ENCODE data around the gene PGGT1B. TPM values are rescaled to one million over a fixed set of nuclear protein-coding genes. Genes with fewer than 3 reads are reported as not detected.

Gene PGGT1B
- total RNA-seq, 1 experiment from 2014 or later = 59.7 TPM

GRCh38 chr5:115202952-115203351 is 59.7 kb downstream of the PGGT1B start:
- Histone ChIP-seq H2AK5ac (ENCODE audit: insufficient read length, low read length) (no peak overlapping the region), H2BK120ac (ENCODE audit: low read depth, low read length, poor library complexity, severe bottlenecking) (no peak overlapping the region), H3K56ac (ENCODE audit: insufficient read length, low read depth, low read length) (no peak overlapping the region), H3K79me2 (ENCODE audit: insufficient read depth, low read length) (no peaks in the 10 kb centered on the region), H3K9me3 (ENCODE audit: control insufficient read depth, low read depth, low read length) (no peaks in the 10 kb centered on the region), H4K20me1 (ENCODE audit: control insufficient read depth, insufficient read depth, insufficient read length) (no peaks in the 10 kb centered on the region), H3K4ac (ENCODE audit: low read depth, low read length) (no peak overlapping the region), H3K23ac (ENCODE audit: insufficient read length, low read depth, low read length) (no peak overlapping the region), H2BK15ac (ENCODE audit: low read depth, low read length) (no peak overlapping the region), H3K14ac (ENCODE audit: insufficient read depth, low read length) (no peak overlapping the region), H3K9ac (ENCODE audit: extremely low read depth, insufficient read length, low read length) (no peak overlapping the region), H3K4me2 (ENCODE audit: insufficient read depth, insufficient read length, low read length) (no peak overlapping the region), H3K18ac (ENCODE audit: insufficient read length, low read depth, low read length) (no peak overlapping the region), H3K4me1 (ENCODE audit: insufficient read depth, low read length) (no peaks in the 10 kb centered on the region), H3K23me2 (ENCODE audit: insufficient read length, low read depth, low read length, poor library complexity, severe bottlenecking) (no peaks in the 10 kb centered on the region), H2BK20ac (ENCODE audit: low read depth, low read length, poor library complexity, severe bottlenecking) (no peak overlapping the region), H2AFZ (ENCODE audit: low read length) (no peak overlapping the region), H3K27me3 (ENCODE audit: insufficient read depth, low read length) (no peaks in the 10 kb centered on the region), H4K5ac (ENCODE audit: insufficient read length, low read depth, low read length) (no peak overlapping the region), H4K8ac (replicated peaks; ENCODE audit: insufficient read length, low read depth, low read length) (no peak overlapping the region), H3K27ac (ENCODE audit: insufficient read length, low read depth, low read length) (no peak overlapping the region), H3K79me1 (ENCODE audit: insufficient read depth, low read depth, low read length, poor library complexity, severe bottlenecking) (no peaks in the 10 kb centered on the region), H3T11ph (ENCODE audit: low read length) (no peak overlapping the region), H4K91ac (ENCODE audit: insufficient read length, low read depth, low read length) (no peak overlapping the region), H2BK12ac (ENCODE audit: insufficient read length, low read depth, low read length) (no peak overlapping the region), H2BK5ac (ENCODE audit: insufficient read length, low read length) (no peak overlapping the region)
- no peaks in the 10 kb centered on the region for H3K9me3 Mint-ChIP-seq
- H3K27ac Mint-ChIP-seq = 0 out of 7 replicates have a peak overlapping the region, but pooled peaks of 1 of the 3 experiments have one; percentile 8
- WGBS (ENCODE audit: extremely low coverage, insufficient read length, low lambda C conversion rate) = no CpG with 5 or more reads among the region's 1 CpG
- TF ChIP-seq CTCF (conservative IDR thresholded peaks at IDR 0.05) = no peak
- no peaks in the 10 kb centered on the region; the same call in 1 of the 2 replicates for H3K27me3 Mint-ChIP-seq (ENCODE audit: low read depth)
- DNase-seq = no peak
- no peak overlapping the region for H3K4me3 Mint-ChIP-seq
- H3K36me3 Mint-ChIP-seq (ENCODE audit: insufficient read depth in 1 of 3, low read depth in 3 of 3) = no peaks in the 10 kb centered on the region
- no peaks in the 10 kb centered on the region for H3K4me1 Mint-ChIP-seq
